Lower leg skin (tissue), 4 donors: Measurements from ENCODE around the gene IGDCC3. TPM values are rescaled to one million over a fixed set of nuclear protein-coding genes. Genes with fewer than 3 reads are reported as not detected.
A peak's percentile ranks its signal among the peaks of the same experiment; 100 is the strongest.

ENCODE experiments used
- DNase-seq, 2 donors: peaks; one replicate each; pipeline ENCODE4 v3.0.0-alpha.2; 2019; ENCODE audit warnings: low spot score in 2 of 2
- H3K4me3 ChIP-seq: fragments of 200-600 bp; sonication (generic); 2 replicates; pipeline ENCODE4 v1.5.1; 2017; ENCODE audit warnings: mild to moderate bottlenecking, low read depth; ENCODE audit not compliant: poor library complexity, severe bottlenecking
- POLR2A ChIP-seq, 2 donors: fragments of 450-650 bp; IDR thresholded peaks; one replicate each; pipeline ENCODE4 v1.6.1; 2016 to 2017; ENCODE audit warnings: antibody characterized with exemption in 2 of 2, mild to moderate bottlenecking in 1 of 2, moderate library complexity in 1 of 2
- WGBS, 2 donors: methylation state at CpG; one replicate each; pipeline ENCODE4 v1.1.5; 2018; 5-methylcytosine and 5-hydroxymethylcytosine counted together
- intact Hi-C: fragments of 100-400 bp; cut with DNase I; formaldehyde crosslinking; loops from one replicate; pipeline ENCODE4 v1.15.0; 2023; ENCODE audit warnings: low total_unique reads
- total RNA-seq, 4 donors: library from RNA; depleted of rRNA; stranded (reverse); fragments of >200 nt; gene quantifications; one replicate each; pipeline ENCODE4 v1.1.0, GENCODE V29; 2016
- TF ChIP-seq, protein P1 (sequence below), 3 donors: fragments of 450-650 bp; IDR thresholded peaks; one replicate each; pipeline ENCODE4 v1.5.1; 2016; ENCODE audit warnings: antibody characterized with exemption in 3 of 3, mild to moderate bottlenecking in 3 of 3, moderate library complexity in 2 of 3

IGDCC3 gene
- total RNA-seq, 4 donors from 2014 or later = not detected

DNA sequence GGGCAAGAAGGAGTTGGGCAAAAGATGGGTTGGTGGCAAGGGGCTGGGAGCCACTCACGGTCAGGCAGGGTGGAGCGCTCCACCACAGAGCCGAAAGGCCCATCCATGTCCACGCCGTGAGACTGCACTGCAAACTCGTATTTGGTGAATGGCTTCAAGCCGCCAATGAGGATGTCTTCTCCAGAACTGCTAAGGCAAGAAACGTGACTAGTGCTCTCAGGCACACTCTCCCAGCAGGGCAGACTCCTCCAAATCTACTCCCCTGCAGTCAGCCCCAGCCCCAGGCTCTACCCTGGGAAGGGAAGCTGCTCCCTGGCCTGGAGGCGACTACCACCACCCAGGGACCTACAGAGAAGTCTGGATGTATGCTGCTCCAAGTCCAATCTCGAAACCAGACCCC, 11.4 kb upstream of the IGDCC3 start:
- WGBS, 2 donors = 72 to 76% methylated on average over 10 of the region's 10 CpGs
- no peak for TF ChIP-seq POLR2A (IDR thresholded peaks at IDR 0.05)
- TF ChIP-seq, protein P1, sequence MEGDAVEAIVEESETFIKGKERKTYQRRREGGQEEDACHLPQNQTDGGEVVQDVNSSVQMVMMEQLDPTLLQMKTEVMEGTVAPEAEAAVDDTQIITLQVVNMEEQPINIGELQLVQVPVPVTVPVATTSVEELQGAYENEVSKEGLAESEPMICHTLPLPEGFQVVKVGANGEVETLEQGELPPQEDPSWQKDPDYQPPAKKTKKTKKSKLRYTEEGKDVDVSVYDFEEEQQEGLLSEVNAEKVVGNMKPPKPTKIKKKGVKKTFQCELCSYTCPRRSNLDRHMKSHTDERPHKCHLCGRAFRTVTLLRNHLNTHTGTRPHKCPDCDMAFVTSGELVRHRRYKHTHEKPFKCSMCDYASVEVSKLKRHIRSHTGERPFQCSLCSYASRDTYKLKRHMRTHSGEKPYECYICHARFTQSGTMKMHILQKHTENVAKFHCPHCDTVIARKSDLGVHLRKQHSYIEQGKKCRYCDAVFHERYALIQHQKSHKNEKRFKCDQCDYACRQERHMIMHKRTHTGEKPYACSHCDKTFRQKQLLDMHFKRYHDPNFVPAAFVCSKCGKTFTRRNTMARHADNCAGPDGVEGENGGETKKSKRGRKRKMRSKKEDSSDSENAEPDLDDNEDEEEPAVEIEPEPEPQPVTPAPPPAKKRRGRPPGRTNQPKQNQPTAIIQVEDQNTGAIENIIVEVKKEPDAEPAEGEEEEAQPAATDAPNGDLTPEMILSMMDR (IDR thresholded peaks at IDR 0.05) = no peak
- intact Hi-C loops = loop anchor here (5.0 kb wide), 1 partner anchor 72 kb away; no protein-coding TSS in a partner anchor
- DNase-seq = no peak
- H3K4me3 ChIP-seq = no peak overlapping the region

DNA sequence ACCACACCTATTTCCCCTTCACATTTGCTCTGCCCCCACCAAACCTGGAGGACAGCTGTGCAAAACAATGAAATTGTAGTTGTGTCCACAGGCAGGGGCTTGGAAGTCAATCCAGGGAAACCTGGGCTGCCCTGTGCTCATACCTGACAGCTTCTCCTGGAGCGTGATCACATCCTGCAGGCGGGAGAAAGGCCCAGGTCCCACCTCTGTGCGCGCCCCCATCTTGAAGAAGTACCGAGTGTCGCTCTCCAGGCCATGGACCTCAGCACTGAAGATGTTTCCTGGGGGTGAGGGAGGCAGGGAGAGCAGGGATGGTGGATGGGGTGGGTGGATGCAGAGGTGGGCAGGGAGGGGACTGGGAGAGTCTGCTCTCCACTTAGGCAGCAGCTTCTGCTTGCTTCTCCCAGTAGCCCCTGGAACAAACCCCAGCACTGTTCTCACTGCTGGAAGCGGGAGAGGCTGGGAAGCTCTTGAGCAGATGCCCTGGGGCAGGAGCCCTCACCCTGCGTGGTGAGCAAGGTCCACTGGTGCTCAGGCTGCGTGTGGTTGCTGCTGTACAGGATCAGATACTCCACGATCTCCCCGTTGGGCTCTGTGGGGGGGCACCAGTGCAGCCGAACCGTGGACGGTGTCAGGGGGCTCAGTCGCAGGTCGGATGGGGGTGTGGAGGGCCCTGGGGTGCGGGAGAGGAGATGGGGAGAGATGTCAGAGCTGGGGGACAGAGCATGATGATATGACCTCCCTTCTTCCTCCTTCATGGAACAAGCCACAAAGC, 10.7 kb upstream of the IGDCC3 start:
- intact Hi-C loops = loop anchor here (5.0 kb wide), 1 partner anchor 71 kb away; no protein-coding TSS in a partner anchor
- 77 to 87% methylated on average over 15 to 17 of the region's 17 CpGs for WGBS, 2 donors
- no peak for DNase-seq
- H3K4me3 ChIP-seq = no peak overlapping the region
- TF ChIP-seq POLR2A (IDR thresholded peaks at IDR 0.05) = no peak
- TF ChIP-seq, protein P1 (IDR thresholded peaks at IDR 0.05) = no peak

DNA sequence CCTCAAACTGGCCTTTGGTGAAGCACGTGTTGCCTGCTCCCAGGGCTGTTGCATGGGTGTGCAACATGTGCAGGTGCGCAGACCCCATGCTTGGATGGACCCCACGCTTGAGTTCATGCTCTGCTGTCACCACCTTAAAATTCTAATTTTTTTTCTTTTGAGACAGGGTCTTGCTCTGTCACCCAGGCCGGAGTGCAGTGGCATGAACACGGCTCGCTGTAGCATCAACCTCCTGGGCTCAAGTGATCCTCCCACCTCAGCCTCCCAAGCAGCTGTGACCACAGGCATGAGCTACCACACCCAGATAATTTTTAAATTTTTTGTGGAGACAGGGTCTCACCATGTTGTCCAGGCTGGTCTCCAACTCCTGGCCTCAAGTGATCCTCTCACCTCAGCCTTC, 9.1 kb upstream of the IGDCC3 start:
- no peak for DNase-seq
- WGBS, 2 donors = 96 to 98% methylated on average over 6 of the region's 6 CpGs
- TF ChIP-seq POLR2A (IDR thresholded peaks at IDR 0.05) = no peak
- TF ChIP-seq, protein P1 (IDR thresholded peaks at IDR 0.05) = no peak
- intact Hi-C loops = loop anchor here (5.0 kb wide), 1 partner anchor 70 kb away; no protein-coding TSS in a partner anchor
- H3K4me3 ChIP-seq = no peak overlapping the region

DNA sequence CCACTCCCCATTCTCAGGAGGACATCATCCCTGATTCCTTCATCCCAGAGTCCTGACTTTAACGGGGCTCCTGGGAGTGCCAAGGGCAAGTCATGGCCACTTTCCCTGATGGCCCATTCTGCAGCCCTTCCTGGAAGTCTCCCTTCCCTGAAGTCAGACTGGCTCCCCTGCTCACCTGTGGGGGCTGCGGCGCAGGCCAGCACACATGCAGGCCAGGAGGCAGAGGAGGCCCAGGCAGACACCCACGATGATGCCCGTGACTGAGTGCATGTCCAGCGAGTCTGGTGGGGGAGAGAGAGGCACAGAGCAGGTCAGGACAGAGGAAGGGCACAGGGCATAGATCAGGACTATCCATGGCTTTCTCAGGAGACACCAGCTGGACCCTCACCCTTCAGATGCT, 8.6 kb upstream of the IGDCC3 start:
- no peak for DNase-seq

DNA sequence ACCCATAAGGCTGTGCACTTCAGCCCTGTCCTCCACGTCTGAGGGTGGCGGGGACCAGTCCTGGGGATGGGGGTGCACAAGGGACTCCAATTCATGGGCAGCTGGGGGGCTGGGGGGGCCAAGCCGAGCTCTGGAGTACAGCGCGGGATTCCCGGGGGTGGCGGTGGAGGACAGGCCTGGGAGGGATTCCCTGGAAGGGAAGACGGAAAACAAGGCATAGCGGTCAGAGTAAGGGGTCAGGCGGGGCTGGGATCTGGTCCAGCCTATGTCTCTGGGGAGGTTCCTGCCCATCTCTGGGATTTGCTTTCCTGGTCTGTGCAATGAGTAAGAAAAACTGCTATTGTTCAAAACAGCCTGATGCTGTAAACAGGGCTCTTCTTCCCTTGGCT, 8.1 kb upstream of the IGDCC3 start:
- intact Hi-C loops = loop anchor here (5.0 kb wide), 1 partner anchor 69 kb away; no protein-coding TSS in a partner anchor
- TF ChIP-seq, protein P1 (IDR thresholded peaks at IDR 0.05) = no peak
- no peak for TF ChIP-seq POLR2A (IDR thresholded peaks at IDR 0.05)
- 31 to 32% methylated on average over 10 of the region's 10 CpGs for WGBS, 2 donors
- DNase-seq = peak in 1 of 2 donors; percentile 22
- H3K4me3 ChIP-seq = no peak overlapping the region

More for the DNA sequence above, 8.6 kb upstream of the IGDCC3 start:
- no peak overlapping the region for H3K4me3 ChIP-seq
- TF ChIP-seq, protein P1 (IDR thresholded peaks at IDR 0.05) = no peak
- no peak for TF ChIP-seq POLR2A (IDR thresholded peaks at IDR 0.05)
- WGBS, 2 donors = 80 to 88% methylated on average over 6 of the region's 6 CpGs
- intact Hi-C loops = loop anchor here (5.0 kb wide), 1 partner anchor 69 kb away; no protein-coding TSS in a partner anchor
